Spleen (tissue), 11 donors: ENCODE measurements around the gene SLC8B1. TPM values are rescaled to one million over a fixed set of nuclear protein-coding genes. Genes with fewer than 3 reads are reported as not detected.

Experiments used
- DNase-seq: peaks from one replicate; pipeline ENCODE4 v3.0.0-alpha.2; 2020
- H3K27ac ChIP-seq, 8 donors: fragments of 200-600 bp; sonication (generic) in 7 of 8; 1 replicate in 4 of 8; 2 replicates in 4 of 8; pipeline versions ENCODE4 v1.5.0 to v1.8.0; 2016 to 2021; ENCODE audit warnings: inconsistent platforms in 4 of 8, mild to moderate bottlenecking in 4 of 8, moderate library complexity in 1 of 8
- H3K27me3 ChIP-seq, 7 donors: fragments of 200-600 bp; sonication (generic) in 6 of 7; replicated peaks in 1 of 7; 1 replicate in 4 of 7; 2 replicates in 3 of 7; pipeline versions ENCODE4 v1.5.0 to v1.8.0; 2016 to 2021; ENCODE audit warnings: inconsistent platforms in 3 of 7, mild to moderate bottlenecking in 1 of 7
- H3K36me3 ChIP-seq, 6 donors: fragments of 200-600 bp; sonication (generic) in 5 of 6; 1 replicate in 4 of 6; 2 replicates in 2 of 6; pipeline versions ENCODE4 v1.5.0 to v1.8.0; 2016 to 2021; ENCODE audit warnings: inconsistent platforms in 2 of 6
- H3K4me1 ChIP-seq, 6 donors: fragments of 200-600 bp; sonication (generic) in 5 of 6; 1 replicate in 3 of 6; 2 replicates in 3 of 6; pipeline versions ENCODE4 v1.5.0 to v1.8.0; 2016 to 2021; ENCODE audit warnings: inconsistent platforms in 3 of 6
- H3K4me3 ChIP-seq, 8 donors: fragments of 200-600 bp; sonication (generic) in 7 of 8; 1 replicate in 4 of 8; 2 replicates in 4 of 8; pipeline versions ENCODE4 v1.5.0 to v1.8.0; 2016 to 2021; ENCODE audit warnings: inconsistent platforms in 4 of 8, mild to moderate bottlenecking in 4 of 8, moderate library complexity in 2 of 8
- H3K9me3 ChIP-seq, 8 donors: fragments of 200-600 bp; sonication (generic) in 7 of 8; 1 replicate in 4 of 8; 2 replicates in 4 of 8; pipeline versions ENCODE4 v1.5.0 to v1.8.0; 2016 to 2021; ENCODE audit warnings: inconsistent platforms in 4 of 8
- POLR2A ChIP-seq, 3 donors: fragments of 450-650 bp; IDR thresholded peaks; one replicate each; pipeline ENCODE4 v1.5.1; 2017; ENCODE audit warnings: antibody characterized with exemption in 3 of 3, mild to moderate bottlenecking in 1 of 3
- POLR2AphosphoS5 ChIP-seq, 3 donors: sonication (generic); formaldehyde crosslinking; IDR thresholded peaks; one replicate each; pipeline ENCODE4 v1.5.1; 2017; ENCODE audit warnings: antibody characterized with exemption in 3 of 3
- WGBS, 5 donors: extraction: QIAGEN DNeasy Blood & Tissue Kit in 3 of 5; methylation state at CpG; one replicate each; pipeline versions ENCODE4 v1.1.5 to v1.1.7; 2013 to 2018; 5-methylcytosine and 5-hydroxymethylcytosine counted together
- intact Hi-C: fragments of 100-400 bp; cut with DNase I; formaldehyde crosslinking; loops from one replicate; pipeline ENCODE4 v1.15.0; 2023; ENCODE audit warnings: low total_unique reads
- polyA plus RNA-seq, 3 donors: library from polyadenylated mRNA; stranded (reverse); fragments of 200-250 nt; gene quantifications; one replicate each; pipeline ENCODE4 v1.2.1, GENCODE V29; 2013
- total RNA-seq, 7 donors: library from RNA; depleted of rRNA in 3 of 7; stranded (reverse); fragments of >200 nt in 3 of 7; fragmentation: NEBNext Ultra II Directional in 4 of 7; extraction: Animal tissue kit (Norgen Biotek cat#: 25700) in 4 of 7; gene quantifications; one replicate each; pipeline versions ENCODE4 v1.1.0 to v1.2.1, GENCODE V29; 2016 to 2021
- TF ChIP-seq, protein P1 (sequence below), 11 experiments: fragments of 200-600 bp in 7 of 11; fragments of 450-650 bp in 4 of 11; sonication (generic) in 4 of 11; IDR thresholded peaks in 8 of 11; conservative IDR thresholded peaks in 3 of 11; 1 replicate in 7 of 11; 2 replicates in 4 of 11; pipeline versions ENCODE4 v1.4.0 to v1.8.0; 2016 to 2021; ENCODE audit warnings: antibody characterized with exemption in 11 of 11, inconsistent platforms in 4 of 11, mild to moderate bottlenecking in 1 of 11
- donor health status: healthy with polysubstance abuse.
- donor health status: DM: no; HTN: no; CAD: no; lungs with moderate emphysema.
- donor health status: DM: no; HTN: no; CAD: no.
- donor health status: Bipolar disorder and iron deficiency.
- donor health status: healthy.
- donor health status: DM: no; HTN: no; CAD: no.
- donor health status: DM: yes; HTN: yes; CAD: no.

The SLC8B1 gene
- total and polyA plus RNA-seq, 10 donors, result 15.0 to 126 (median 71.1) TPM

DNA sequence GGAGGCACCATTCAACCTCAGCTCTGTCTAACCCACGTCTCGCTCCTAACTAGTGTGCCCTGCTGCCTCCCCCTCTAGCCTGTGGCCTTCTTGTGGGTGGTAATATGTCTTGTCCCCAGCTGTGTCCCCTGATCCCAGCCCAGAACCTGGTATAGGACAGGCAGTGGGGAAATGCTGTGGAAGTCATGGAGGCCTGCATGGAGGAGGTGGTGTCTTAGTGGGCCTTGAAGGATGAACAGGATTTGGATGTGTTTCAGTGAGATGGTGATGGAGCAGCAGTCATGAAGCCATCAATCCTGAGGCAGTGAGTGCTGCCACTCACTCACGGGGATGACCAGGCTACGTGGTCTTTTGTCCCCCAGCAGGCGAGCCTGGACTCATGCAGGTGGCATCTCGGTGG lies 36.9 kb upstream of the SLC8B1 start:
- H3K27ac ChIP-seq, result no peak overlapping the region
- TF ChIP-seq, protein P1, sequence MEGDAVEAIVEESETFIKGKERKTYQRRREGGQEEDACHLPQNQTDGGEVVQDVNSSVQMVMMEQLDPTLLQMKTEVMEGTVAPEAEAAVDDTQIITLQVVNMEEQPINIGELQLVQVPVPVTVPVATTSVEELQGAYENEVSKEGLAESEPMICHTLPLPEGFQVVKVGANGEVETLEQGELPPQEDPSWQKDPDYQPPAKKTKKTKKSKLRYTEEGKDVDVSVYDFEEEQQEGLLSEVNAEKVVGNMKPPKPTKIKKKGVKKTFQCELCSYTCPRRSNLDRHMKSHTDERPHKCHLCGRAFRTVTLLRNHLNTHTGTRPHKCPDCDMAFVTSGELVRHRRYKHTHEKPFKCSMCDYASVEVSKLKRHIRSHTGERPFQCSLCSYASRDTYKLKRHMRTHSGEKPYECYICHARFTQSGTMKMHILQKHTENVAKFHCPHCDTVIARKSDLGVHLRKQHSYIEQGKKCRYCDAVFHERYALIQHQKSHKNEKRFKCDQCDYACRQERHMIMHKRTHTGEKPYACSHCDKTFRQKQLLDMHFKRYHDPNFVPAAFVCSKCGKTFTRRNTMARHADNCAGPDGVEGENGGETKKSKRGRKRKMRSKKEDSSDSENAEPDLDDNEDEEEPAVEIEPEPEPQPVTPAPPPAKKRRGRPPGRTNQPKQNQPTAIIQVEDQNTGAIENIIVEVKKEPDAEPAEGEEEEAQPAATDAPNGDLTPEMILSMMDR (IDR thresholded peaks at IDR 0.05 in 8 of 11, conservative IDR thresholded peaks at IDR 0.05 in 3 of 11), result no peak
- TF ChIP-seq POLR2A (IDR thresholded peaks at IDR 0.05), result no peak
- no peak for TF ChIP-seq POLR2AphosphoS5 (IDR thresholded peaks at IDR 0.05)
- 91 to 99% (median 97%) methylated on average over 4 to 6 of the region's 6 CpGs for WGBS, 5 donors
- no peak overlapping the region for H3K4me3 ChIP-seq
- no peaks in the 10 kb centered on the region for H3K9me3 ChIP-seq
- no peaks in the 10 kb centered on the region for H3K27me3 ChIP-seq
- intact Hi-C loops, result no loop called here
- no peaks in the 10 kb centered on the region for H3K4me1 ChIP-seq
- DNase-seq, result no peak
- peaks cover 0 to 82% (median 26%) of the 10 kb centered on the region in 6 donors for H3K36me3 ChIP-seq

DNA sequence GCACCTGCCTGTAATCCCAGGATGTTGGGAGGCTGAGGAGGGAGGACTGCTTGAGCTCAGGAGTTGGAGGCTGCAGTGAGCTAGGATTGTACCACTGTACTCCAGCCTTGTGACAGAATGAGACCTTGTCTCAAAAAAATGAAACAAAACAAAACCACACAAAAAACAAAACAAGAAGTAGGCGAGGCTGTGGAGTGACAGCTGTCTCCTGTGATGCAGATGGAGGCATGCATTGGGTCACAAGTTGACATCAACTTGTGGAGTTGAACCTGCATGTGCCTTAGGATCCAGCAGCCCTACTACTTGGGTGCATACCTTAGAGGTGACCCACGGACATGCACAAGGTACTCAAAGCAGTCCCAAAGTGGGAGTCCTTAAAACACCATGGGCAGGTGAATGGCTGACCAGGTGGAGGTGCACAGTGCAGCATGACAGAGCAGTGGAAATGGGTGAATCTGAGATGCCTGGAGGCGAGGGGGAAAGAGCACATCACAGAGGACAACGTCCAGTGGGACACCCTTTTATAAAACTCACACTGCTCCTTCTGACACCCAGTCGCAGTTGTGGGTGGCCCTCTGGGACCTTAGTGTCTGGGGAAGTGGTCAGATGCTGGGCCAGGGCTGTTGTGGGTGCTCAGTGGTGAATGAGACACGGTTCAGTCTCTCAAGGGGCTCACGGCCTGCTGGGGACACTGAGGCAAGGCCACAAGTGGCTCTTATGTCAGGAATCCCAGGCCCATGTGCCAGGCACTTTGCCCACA lies 36.2 kb upstream of the SLC8B1 start:
- H3K27ac ChIP-seq, result no peak overlapping the region
- no peaks in the 10 kb centered on the region for H3K4me1 ChIP-seq
- H3K36me3 ChIP-seq, result peaks cover 0 to 75% (median 20%) of the 10 kb centered on the region in 6 donors
- H3K9me3 ChIP-seq, result no peaks in the 10 kb centered on the region
- intact Hi-C loops, result no loop called here
- 62 to 81% (median 72%) methylated on average over 7 of the region's 7 CpGs for WGBS, 5 donors
- no peak overlapping the region for H3K4me3 ChIP-seq
- no peaks in the 10 kb centered on the region for H3K27me3 ChIP-seq
- DNase-seq, result no peak
- TF ChIP-seq POLR2A (IDR thresholded peaks at IDR 0.05) (no peak), POLR2AphosphoS5 (IDR thresholded peaks at IDR 0.05) (no peak)
- TF ChIP-seq, protein P1 (IDR thresholded peaks at IDR 0.05 in 8 of 11, conservative IDR thresholded peaks at IDR 0.05 in 3 of 11), result no peak

DNA sequence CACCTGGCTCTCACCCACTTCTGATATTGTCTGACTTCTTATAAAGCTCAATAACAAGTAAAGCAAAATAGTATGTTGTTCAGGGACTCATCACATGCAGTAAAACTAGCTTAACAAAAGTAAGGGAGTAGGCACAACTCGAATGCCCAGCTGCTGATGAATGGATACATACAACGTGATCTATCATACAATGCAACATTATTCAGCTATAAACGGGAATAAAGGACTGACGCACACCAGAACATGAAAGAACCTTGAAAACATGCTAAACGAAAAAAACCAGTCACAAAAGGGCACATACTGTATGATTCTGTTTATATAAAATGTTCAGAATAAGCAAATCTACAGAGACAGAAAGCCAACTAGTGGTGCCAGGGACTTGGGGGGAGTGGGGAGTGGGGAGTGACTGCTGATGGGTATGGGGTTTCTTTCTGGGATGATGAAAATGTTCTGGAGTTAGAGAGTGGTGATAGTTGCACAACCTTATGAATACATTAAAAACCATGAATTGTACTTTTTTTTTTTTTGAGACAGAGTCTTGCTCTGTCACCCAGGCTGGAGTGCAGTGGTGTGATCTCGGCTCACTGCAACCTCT lies 34.6 kb upstream of the SLC8B1 start:
- H3K36me3 ChIP-seq, result peaks cover 0 to 71% (median 8%) of the 10 kb centered on the region in 6 donors
- DNase-seq, result no peak
- H3K4me1 ChIP-seq, result no peaks in the 10 kb centered on the region
- intact Hi-C loops, result no loop called here
- no peak overlapping the region for H3K4me3 ChIP-seq
- H3K27me3 ChIP-seq, result no peaks in the 10 kb centered on the region
- 78 to 92% (median 90%) methylated on average over 6 of the region's 6 CpGs for WGBS, 5 donors
- no peaks in the 10 kb centered on the region for H3K9me3 ChIP-seq
- no peak overlapping the region for H3K27ac ChIP-seq
- TF ChIP-seq POLR2A (IDR thresholded peaks at IDR 0.05) (no peak), POLR2AphosphoS5 (IDR thresholded peaks at IDR 0.05) (no peak)
- TF ChIP-seq, protein P1 (IDR thresholded peaks at IDR 0.05 in 8 of 11, conservative IDR thresholded peaks at IDR 0.05 in 3 of 11), result no peak

DNA sequence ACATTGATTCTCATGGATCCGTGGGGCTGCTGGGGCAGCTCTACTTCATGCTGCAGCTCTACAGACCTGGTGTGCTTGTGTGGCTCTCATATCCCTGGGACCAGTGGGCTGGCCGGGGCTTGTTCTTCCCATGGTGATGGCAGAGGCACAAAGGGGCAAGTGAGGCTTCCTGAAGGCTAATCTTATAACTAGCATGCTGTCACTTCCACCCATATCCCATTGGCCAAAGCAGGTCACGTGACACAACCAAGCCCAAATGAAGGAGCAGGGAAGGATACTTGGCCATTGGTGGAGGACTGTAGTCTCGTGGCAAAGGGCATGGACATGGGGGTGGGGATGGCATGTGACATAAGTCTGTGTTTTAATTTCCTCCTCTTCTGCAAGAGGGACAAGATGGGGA lies 33.4 kb upstream of the SLC8B1 start:
- Histone ChIP-seq H3K4me1 (no peaks in the 10 kb centered on the region), H3K27ac (no peak overlapping the region), H3K4me3 (no peak overlapping the region), H3K27me3 (no peaks in the 10 kb centered on the region), H3K36me3 (peaks cover 0 to 67% (median 5%) of the 10 kb centered on the region in 6 donors), H3K9me3 (no peaks in the 10 kb centered on the region)
- no peak for DNase-seq
- TF ChIP-seq, protein P1 (IDR thresholded peaks at IDR 0.05 in 8 of 11, conservative IDR thresholded peaks at IDR 0.05 in 3 of 11), result no peak
- TF ChIP-seq POLR2AphosphoS5 (IDR thresholded peaks at IDR 0.05) (no peak), POLR2A (IDR thresholded peaks at IDR 0.05) (no peak)
- intact Hi-C loops, result no loop called here
- WGBS, 5 donors, result 86 to 97% (median 88%) methylated on average over 4 of the region's 4 CpGs
